GM21619 (cell line): ENCODE measurements around the gene SNAP25.

ENCODE experiments used
- ATAC-seq: cut with Tn5 transposase; IDR thresholded peaks from one replicate; pipeline ENCODE4 v1.9.1; 2021; ENCODE audit not compliant: unreplicated experiment

Gene SNAP25

GRCh38 chr20:10300582-10301446 lies 82.2 kb downstream of the SNAP25 start:
- ATAC-seq: no peak

DNA sequence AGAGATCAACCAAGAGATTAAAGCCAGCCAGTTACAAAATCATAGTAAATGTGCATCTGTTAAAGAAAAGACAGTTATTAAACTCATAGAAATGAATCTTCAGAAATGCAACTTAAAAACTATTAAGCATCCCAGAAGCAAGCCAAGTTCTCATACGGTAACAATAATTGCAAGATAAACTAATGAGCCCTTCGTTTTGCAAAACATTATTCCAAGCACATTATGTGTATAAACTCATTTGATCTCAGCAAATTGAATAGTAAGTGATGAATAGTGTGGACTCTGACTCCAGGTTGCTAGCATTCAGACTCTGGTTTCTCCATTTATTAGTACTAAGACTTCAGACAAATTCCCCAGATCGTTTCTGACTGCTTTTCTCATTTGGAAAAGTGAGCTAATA lies 85.2 kb downstream of the SNAP25 start:
- no peak for ATAC-seq

DNA sequence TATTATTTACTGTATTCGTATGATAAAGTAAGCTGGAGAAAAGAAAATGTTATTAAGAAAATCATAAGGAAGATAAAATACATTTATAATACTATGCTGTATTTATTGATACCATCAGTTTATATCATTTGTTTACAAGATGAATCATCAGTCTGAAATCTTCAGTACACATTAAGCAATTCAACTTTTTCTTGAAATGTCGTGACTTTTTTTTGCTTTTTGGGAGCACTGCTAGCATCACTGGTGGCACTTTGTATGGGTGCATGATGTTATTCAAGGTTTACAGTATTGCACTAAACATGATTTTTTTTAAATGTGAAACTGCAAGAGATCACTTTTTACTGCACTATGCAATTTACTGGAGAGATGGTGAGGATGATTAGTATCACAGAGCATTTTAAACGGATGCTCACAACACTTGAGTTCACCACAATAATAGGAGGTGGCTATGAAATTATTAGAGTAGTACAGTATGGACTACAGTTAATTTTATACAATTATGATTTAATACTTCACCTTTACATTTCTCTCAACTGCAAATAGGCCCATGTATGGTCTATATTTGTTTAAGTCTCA lies 85.9 kb downstream of the SNAP25 start:
- no peak for ATAC-seq

DNA sequence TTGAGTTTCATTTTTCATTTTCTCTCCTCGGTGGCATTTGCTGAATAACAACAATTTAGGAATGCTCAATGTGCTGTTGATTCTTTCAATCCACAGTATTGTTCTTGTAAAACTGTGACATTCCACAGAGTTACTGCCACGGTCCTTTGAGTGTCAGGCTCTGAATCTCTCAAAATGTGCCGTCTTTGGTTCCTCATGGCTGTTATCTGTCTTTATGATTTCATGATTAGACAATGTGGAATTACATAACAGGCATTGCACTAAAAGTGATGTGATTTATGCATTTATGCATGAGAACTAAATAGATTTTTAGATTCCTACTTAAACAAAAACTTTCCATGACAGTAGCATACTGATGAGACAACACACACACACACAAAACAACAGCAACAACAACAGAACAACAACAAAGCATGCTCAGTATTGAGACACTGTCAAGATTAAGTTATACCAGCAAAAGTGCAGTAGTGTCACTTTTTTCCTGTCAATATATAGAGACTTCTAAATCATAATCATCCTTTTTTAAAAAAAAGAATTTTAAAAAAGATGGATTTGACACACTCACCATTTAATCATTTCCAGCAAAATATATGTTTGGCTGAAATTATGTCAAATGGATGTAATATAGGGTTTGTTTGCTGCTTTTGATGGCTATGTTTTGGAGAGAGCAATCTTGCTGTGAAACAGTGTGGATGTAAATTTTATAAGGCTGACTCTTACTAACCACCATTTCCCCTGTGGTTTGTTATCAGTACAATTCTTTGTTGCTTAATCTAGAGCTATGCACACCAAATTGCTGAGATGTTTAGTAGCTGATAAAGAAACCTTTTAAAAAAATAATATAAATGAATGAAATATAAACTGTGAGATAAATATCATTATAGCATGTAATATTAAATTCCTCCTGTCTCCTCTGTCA lies 88.1 kb downstream of the SNAP25 start:
- no peak for ATAC-seq

DNA sequence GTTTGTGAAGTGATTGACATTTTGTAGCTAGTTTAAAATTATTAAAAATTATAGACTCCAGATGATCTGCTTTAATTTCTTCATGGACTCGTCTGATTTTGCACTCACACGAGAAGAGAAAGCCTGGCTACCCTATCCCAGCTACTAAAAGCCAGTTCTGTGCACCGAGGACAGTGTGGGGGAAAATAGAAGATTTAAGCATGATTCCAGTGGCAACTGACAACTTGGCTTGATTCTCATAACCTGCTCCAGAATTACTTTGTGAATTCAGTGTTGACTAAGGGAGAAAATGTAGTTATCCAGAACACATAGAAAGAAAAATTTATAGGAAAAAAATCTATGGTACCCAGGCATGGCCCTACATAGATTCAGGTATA lies 88.7 kb downstream of the SNAP25 start:
- ATAC-seq: no peak

- no peak for ATAC-seq
Measured at GRCh38 chr20:10308652-10309051, 90.0 kb downstream of the SNAP25 start.

DNA sequence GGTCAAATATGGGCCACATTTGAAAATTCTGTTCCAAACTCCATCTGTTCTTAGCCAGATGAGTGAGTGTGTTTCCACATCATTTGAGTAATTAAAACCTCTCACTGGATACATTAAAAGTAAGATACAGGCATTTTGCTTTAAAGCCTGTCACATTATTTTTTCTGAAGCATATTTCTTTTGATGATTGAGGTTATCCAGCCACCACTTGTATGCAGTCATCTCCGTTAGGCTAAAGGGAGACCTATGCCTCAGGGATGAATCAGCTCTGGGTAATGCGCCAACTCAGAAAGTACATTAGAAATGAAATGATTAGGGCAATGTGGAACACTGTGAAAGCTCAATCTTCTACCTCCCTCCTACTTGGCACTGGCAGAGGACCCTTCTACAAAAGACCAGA lies 90.7 kb downstream of the SNAP25 start:
- ATAC-seq: no peak

DNA sequence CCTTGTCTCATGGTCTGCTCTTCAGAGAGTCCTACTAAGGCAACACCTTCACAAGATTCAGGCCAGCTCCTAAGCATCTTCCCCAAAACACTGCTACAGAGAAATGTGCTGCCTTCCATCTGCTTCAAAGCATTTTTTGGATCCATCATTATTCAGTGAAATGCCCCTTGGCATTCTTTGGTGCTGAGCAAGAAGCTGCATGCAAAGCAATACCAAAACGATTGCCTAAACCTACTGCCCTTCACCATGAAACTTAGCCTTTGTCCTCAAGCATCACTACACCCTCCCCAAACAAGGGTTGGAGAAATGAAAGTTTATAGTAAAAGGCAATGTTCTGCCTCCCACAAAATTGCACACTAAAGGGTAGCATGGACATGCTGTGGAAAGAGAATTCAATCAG lies 93.5 kb downstream of the SNAP25 start:
- ATAC-seq: no peak

DNA sequence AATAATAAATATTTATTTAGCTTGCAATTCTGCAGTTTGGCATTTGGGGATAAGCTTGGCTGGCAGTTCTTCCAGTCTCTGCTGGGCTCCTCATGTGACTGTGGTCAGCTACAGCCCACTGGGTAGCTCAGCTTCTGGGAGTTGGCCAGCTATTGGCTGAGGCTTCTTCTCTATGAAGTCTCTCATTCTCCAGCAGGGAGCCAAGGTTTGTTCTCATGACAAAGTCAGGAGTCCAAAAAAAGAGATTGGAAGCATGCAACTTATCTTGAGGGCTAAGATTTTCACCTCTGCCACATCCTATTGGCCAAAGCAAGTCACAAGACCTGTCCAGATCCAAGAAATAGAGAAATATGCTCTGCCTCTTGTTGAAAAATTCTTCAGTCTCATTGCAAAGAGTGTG lies 94.6 kb downstream of the SNAP25 start:
- ATAC-seq: no peak

DNA sequence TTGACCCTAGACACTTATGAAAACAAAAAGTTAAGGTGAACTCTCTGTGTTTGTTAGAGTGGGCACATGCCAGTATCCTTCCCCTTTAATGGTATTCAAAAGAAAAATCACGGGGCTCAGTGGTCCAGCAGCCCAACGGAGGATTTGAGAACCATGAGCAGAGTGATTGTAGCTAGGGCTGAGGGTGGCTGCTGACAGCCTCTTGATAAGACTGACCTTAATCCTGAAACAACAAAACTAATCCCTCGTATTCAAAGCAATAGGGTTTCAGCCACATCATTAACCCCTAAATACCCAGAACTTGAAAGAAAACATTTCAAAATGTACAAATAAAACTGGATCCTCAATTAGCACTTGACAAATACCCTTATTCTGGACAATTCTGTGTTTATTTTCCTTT lies 95.1 kb downstream of the SNAP25 start:
- ATAC-seq: no peak

- ATAC-seq: no peak
Measured at GRCh38 chr20:10314198-10314597, 95.6 kb downstream of the SNAP25 start.

GRCh38 chr20:10315138-10315537 lies 96.5 kb downstream of the SNAP25 start:
- ATAC-seq: no peak

DNA sequence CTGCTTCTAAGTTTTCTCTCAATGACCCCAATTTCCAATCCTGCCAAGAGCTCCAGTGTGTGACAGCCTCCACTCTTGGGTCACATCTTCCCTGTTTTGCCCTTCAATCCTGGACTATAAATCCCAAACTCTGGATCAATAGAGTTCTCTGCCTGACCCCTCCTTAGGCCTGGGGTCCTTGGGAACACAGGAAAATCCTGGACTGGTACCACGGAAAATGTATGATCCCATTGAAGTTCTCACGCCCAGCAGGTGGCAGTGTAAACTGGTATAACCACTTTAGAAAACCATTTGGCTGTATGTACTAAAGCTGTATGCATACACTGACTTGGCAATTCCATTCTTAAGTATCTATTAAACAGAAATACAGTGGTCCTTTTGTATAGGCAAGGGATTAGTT lies 98.0 kb downstream of the SNAP25 start:
- ATAC-seq: no peak

DNA sequence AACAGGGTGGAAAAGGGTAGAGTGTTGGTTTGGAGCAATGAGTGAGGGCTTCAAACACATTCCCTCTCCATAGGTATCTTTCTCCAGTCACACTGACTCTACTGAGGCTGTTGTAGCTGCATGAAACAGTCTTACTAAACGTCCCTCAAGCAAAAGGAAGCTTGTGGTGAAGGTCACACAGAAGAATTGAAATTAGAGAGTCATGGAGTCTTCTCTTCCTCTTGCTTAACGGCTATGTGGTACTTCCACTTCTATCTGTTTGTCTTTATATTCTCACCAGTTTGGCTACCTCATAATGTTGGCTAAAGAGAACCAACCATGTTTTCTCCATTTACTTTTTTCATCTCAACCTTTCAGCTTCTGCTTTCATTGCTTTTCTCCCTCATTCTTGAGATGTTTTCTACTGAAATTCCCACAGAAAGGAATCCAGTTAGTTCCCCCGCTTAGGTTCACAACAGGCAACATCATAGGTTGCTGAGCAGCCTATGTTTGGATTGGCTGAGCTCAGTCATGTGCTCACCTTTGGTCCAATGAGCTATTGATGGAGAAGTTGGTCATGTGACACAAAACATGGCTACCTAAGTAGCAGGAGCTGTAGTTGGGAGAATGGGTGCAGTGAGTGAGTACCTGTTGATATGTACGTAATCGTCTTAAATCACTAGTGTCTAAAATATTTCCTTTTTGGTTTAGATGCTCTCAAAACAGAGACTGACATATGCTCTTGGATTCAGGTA lies 99.8 kb downstream of the SNAP25 start:
- no peak for ATAC-seq

GRCh38 chr20:10319855-10320254 lies 101.2 kb downstream of the SNAP25 start:
- ATAC-seq: no peak

DNA sequence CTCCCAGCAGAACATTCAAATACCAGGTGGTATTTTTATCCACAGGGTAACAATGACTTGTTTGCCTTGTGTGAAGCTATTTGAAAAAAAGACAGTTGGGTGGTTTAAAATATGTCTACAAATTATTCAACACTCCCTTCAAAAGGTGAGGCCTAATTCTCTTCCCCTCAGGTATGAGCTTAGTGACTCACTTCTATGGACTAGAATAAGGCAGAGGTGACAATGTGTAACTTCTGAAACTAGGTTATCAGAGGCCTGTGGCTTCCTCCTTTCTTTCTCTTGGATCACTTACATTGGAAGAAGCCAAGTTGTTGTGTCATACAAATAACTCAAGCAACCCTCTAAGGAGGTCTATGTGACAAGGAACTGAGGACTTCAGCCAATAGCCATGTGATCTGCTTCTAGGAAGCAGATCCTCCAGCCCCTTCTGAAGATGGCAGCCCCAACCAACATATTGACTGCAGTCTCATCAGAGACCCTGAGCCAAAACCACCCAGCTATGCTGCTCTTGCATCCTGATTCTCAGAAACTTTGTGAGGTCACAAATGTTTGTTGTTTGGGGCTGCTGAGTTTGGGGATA lies 102.6 kb downstream of the SNAP25 start:
- ATAC-seq: no peak

DNA sequence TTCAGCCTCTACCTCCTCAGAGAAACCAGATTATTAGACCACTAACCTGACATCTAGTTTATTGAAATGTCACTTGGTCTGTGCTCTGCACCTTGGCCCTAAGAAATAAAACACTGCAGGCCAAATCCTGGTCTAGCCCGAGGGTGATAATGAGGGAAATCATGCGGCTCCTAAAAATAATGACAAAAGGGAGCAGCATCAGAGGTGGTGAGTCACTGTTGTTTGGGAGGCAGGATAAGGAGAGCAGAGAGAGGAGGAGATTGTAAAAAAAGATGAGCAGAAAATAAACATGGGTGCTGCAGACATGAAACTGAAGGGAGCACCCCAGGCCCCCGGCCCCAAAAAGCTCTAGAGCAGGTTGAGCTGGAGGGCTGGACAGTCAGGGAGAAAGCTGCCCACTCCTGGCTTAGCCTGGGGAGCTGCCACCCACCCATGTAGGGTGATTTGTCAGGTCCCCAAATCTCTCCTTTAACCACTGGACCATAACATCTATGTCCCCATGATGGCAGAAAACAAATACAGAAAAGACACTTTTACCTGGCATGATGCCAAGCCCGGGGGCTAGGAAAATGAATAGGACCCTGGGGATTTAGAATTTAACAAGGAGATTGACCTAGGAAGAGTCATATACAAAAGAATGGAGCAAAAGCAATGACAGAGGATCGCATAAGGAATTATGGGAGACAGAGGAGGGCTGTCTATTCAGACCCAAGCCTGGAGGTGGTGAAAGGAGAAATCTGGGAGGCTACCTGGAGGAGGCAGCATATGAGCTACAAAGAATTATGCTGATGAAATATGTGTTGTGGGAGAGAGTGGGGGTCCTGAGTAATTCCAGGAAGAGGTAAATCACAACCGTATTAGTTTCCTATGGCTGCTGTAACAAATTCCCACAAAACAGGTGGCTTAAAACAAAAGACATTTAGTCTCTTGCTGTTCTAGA lies 103.7 kb downstream of the SNAP25 start:
- ATAC-seq: no peak

DNA sequence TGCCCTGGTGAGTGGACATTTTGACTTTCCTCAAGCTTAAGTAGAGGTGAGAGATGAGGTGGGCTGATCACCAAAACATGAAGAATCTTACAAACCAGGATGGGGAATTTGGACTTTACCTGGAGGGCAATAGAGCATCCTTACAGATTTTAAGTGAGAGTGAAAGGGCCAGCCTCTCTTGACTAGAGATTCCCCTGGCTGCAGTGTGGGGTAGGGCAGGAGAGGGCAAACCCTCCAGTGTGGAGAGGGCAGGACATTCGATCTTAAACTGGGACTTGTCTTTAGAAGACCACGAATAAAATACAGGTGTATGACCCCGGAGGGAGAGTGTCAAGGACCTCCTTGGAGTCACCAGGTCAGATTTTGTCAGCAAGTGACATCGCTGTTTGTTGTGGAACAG lies 105.1 kb downstream of the SNAP25 start:
- ATAC-seq: no peak

- ATAC-seq: no peak
Measured at GRCh38 chr20:10324198-10324847, 105.7 kb downstream of the SNAP25 start.
